Osteocyte (in vitro differentiated cells): ENCODE data around the gene RBMS2. TPM values are rescaled to one million over a fixed set of nuclear protein-coding genes. Genes with fewer than 3 reads are reported as not detected.

Experiments
- DNase-seq: peaks from one replicate; pipeline ENCODE4 v3.0.0; 2021; ENCODE audit warnings: mixed read lengths; ENCODE audit not compliant: unreplicated experiment; ENCODE audit errors: extremely low spot score
- H3K27ac Mint-ChIP-seq: one replicate; pipeline ENCODE4 v1.8.0; 2021; ENCODE audit warnings: mild to moderate bottlenecking, mixed read lengths; ENCODE audit not compliant: unreplicated experiment
- H3K27me3 Mint-ChIP-seq: one replicate; pipeline ENCODE4 v1.8.0; 2021; ENCODE audit warnings: mixed read lengths; ENCODE audit not compliant: unreplicated experiment
- H3K36me3 Mint-ChIP-seq: one replicate; pipeline ENCODE4 v1.8.0; 2021; ENCODE audit warnings: mixed read lengths; ENCODE audit not compliant: unreplicated experiment
- H3K4me1 Mint-ChIP-seq: one replicate; pipeline ENCODE4 v1.8.0; 2021; ENCODE audit warnings: mixed read lengths; ENCODE audit not compliant: unreplicated experiment
- H3K4me3 Mint-ChIP-seq: one replicate; pipeline ENCODE4 v1.8.0; 2021; ENCODE audit warnings: mild to moderate bottlenecking, moderate library complexity, mixed read lengths; ENCODE audit not compliant: unreplicated experiment
- H3K9me3 Mint-ChIP-seq: one replicate; pipeline ENCODE4 v1.8.0; 2021; ENCODE audit warnings: mixed read lengths; ENCODE audit not compliant: unreplicated experiment
- CTCF ChIP-seq: fragments of 200-600 bp; sonication (generic); IDR thresholded peaks from 2 replicates; pipeline ENCODE4 v1.5.0; 2021; ENCODE audit warnings: antibody characterized with exemption, mild to moderate bottlenecking, moderate library complexity
- total RNA-seq: library from RNA; stranded (reverse); gene quantifications from 2 replicates; pipeline ENCODE4 v1.2.1, GENCODE V29; 2021

The RBMS2 gene
- total RNA-seq, 1 donor from 2014 or later: 80.0 TPM

GRCh38 chr12:56641219-56641618, 119.6 kb downstream of the RBMS2 start:
- H3K9me3 Mint-ChIP-seq: no peaks in the 10 kb centered on the region
- no peak overlapping the region for H3K4me3 Mint-ChIP-seq
- TF ChIP-seq CTCF: no peak
- H3K36me3 Mint-ChIP-seq: peaks cover 58% of the 10 kb centered on the region
- H3K4me1 Mint-ChIP-seq: peaks cover 39% of the 10 kb centered on the region
- no peaks in the 10 kb centered on the region for H3K27me3 Mint-ChIP-seq
- no peak overlapping the region for H3K27ac Mint-ChIP-seq
- DNase-seq: no peak

- H3K9me3 Mint-ChIP-seq: no peaks in the 10 kb centered on the region
- TF ChIP-seq CTCF: no peak
- no peak for DNase-seq
- H3K4me3 Mint-ChIP-seq: peak overlapping the region; percentile 99
- no peaks in the 10 kb centered on the region for H3K27me3 Mint-ChIP-seq
- H3K4me1 Mint-ChIP-seq: peaks cover 27% of the 10 kb centered on the region
- H3K36me3 Mint-ChIP-seq: peaks cover 37% of the 10 kb centered on the region
- peak overlapping the region; percentile 96 for H3K27ac Mint-ChIP-seq
These were observed 123.0 kb downstream of the RBMS2 start for GRCh38 chr12:56644654-56645053.

- H3K4me1 Mint-ChIP-seq: peaks cover 27% of the 10 kb centered on the region
- H3K4me3 Mint-ChIP-seq: peak overlapping the region; percentile 99
- no peaks in the 10 kb centered on the region for H3K9me3 Mint-ChIP-seq
- H3K27me3 Mint-ChIP-seq: no peaks in the 10 kb centered on the region
- no peak for DNase-seq
- H3K27ac Mint-ChIP-seq: peak overlapping the region; percentile 96
- peaks cover 33% of the 10 kb centered on the region for H3K36me3 Mint-ChIP-seq
- no peak for TF ChIP-seq CTCF
These were observed 123.6 kb downstream of the RBMS2 start for GRCh38 chr12:56645201-56645716.

Other genes starting within 250 kb of the RBMS2 start
- 199 and 206 TPM in 2 replicates for gene CS, start 221.5 kb upstream of the RBMS2 start, total RNA-seq
- 154 and 177 TPM in 2 replicates for gene CNPY2, start 205.8 kb upstream of the RBMS2 start, total RNA-seq
- 52.7 and 56.6 TPM in 2 replicates for gene PAN2, start 187.8 kb upstream of the RBMS2 start, total RNA-seq
- not detected in 2 replicates for gene IL23A, start 182.9 kb upstream of the RBMS2 start, total RNA-seq
- 327 and 334 TPM in 2 replicates for gene STAT2, start 161.7 kb upstream of the RBMS2 start, total RNA-seq
- not detected in 2 replicates for gene APOF, start 159.0 kb upstream of the RBMS2 start, total RNA-seq
- 15.9 and 16.2 TPM in 2 replicates for gene TIMELESS, start 72.4 kb upstream of the RBMS2 start, total RNA-seq
- gene MIP, start 67.2 kb upstream of the RBMS2 start, total RNA-seq: not detected in 2 replicates
- 2.7 and 3.1 TPM in 2 replicates for gene SPRYD4, start 53.2 kb upstream of the RBMS2 start, total RNA-seq
- gene GLS2, start 33.7 kb upstream of the RBMS2 start, total RNA-seq: 0.31 TPM in 1 of 2 replicates, not detected in the other
- gene BAZ2A, start 108.5 kb downstream of the RBMS2 start, total RNA-seq: 83.1 and 91.6 TPM in 2 replicates
- gene ATP5F1B, start 124.2 kb downstream of the RBMS2 start, total RNA-seq: 423 TPM in 2 replicates
- gene PTGES3, start 166.5 kb downstream of the RBMS2 start, total RNA-seq: 136 and 140 TPM in 2 replicates
- gene NACA, start 203.5 kb downstream of the RBMS2 start, total RNA-seq: 767 and 791 TPM in 2 replicates
- gene PRIM1, start 230.5 kb downstream of the RBMS2 start, total RNA-seq: 5.6 and 6.2 TPM in 2 replicates
- gene HSD17B6, start 241.5 kb downstream of the RBMS2 start, total RNA-seq: 1.1 and 1.3 TPM in 2 replicates